A673 (cell line): ENCODE data around the gene NEUROD2.
"Not testable (repeated sequence)": the region's sequence is repeated elsewhere in the genome, so short reads cannot be mapped to it uniquely, and the experiment has no call there.

ENCODE experiments used
- EZH2 ChIP-seq: fragments of 200-600 bp; sonication (generic); IDR thresholded peaks from 2 replicates; pipeline ENCODE4 v1.6.1; 2017; ENCODE audit warnings: borderline replicate concordance, low read depth, mild to moderate bottlenecking, mixed read lengths, antibody characterized with exemption, low read length; ENCODE audit not compliant: poor library complexity, severe bottlenecking
- TF ChIP-seq, protein P1 (sequence below): fragments of 300-800, 200-600 bp; sonication (generic); conservative IDR thresholded peaks from 2 replicates; pipeline ENCODE4 v1.5.1; 2017; ENCODE audit warnings: low read depth, mild to moderate bottlenecking, antibody characterized with exemption, low read length, moderate library complexity, mixed read lengths

DNA sequence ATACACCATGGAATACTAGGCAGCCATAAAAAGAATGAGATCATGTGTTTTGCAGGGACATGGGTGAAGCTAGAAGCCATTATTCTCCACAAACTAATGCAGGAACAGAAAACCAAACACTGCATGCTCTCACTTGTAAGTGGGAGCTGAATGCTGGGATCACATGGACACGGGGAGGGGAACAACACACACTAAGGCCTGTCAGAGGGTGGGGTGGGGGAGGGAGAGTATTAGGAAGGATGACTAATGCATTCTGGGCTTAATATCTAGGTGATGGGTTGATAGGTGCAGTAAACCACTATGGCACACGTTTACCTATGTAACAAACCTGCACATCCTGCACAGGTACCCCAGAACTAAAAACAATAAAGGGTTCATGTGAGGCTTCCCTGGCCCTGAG is 17.5 kb downstream of the NEUROD2 start:
- TF ChIP-seq, protein P1, sequence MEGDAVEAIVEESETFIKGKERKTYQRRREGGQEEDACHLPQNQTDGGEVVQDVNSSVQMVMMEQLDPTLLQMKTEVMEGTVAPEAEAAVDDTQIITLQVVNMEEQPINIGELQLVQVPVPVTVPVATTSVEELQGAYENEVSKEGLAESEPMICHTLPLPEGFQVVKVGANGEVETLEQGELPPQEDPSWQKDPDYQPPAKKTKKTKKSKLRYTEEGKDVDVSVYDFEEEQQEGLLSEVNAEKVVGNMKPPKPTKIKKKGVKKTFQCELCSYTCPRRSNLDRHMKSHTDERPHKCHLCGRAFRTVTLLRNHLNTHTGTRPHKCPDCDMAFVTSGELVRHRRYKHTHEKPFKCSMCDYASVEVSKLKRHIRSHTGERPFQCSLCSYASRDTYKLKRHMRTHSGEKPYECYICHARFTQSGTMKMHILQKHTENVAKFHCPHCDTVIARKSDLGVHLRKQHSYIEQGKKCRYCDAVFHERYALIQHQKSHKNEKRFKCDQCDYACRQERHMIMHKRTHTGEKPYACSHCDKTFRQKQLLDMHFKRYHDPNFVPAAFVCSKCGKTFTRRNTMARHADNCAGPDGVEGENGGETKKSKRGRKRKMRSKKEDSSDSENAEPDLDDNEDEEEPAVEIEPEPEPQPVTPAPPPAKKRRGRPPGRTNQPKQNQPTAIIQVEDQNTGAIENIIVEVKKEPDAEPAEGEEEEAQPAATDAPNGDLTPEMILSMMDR, result not testable (repeated sequence)
- TF ChIP-seq EZH2, result not testable (repeated sequence)
